Brain microvascular endothelial cell (primary cell): Measurements from ENCODE around the gene FSHR.

ENCODE experiments used
- DNase-seq: peaks from one replicate; pipeline ENCODE4 v3.0.0-alpha.2; 2020
- H3K27ac ChIP-seq: fragments of 250-450 bp; sonication (Bioruptor Pico); 2 replicates; pipeline ENCODE4 v1.5.1; 2020; ENCODE audit warnings: mild to moderate bottlenecking, moderate library complexity
- H3K27me3 ChIP-seq: fragments of 250-450 bp; sonication (Bioruptor Pico); replicated peaks from 2 replicates; pipeline ENCODE4 v1.5.1; 2020; ENCODE audit warnings: mild to moderate bottlenecking
- H3K36me3 ChIP-seq: fragments of 250-450 bp; sonication (Bioruptor Pico); replicated peaks from 2 replicates; pipeline ENCODE4 v1.5.1; 2020; ENCODE audit warnings: mild to moderate bottlenecking
- H3K4me3 ChIP-seq: 2 replicates; pipeline ENCODE4 v1.5.1; 2011; ENCODE audit warnings: low read depth, mild to moderate bottlenecking, control low read depth, low read length, moderate library complexity
- CTCF ChIP-seq: IDR thresholded peaks from 2 replicates; pipeline ENCODE4 v1.5.1; 2011; ENCODE audit warnings: low read depth, mild to moderate bottlenecking, moderate library complexity, low read length, control low read depth, inconsistent platforms; ENCODE audit errors: missing control alignments
- in situ Hi-C: cut with HindIII; loops from 2 replicates; pipeline ENCODE4 v1.10.0; 2017; ENCODE audit warnings: low sequenced_read_pairs, low pct_ligation_motif_present

FSHR gene

GRCh38 chr2:49043405-49043982 is 110.8 kb downstream of the FSHR start:
- in situ Hi-C loops: no loop called here
- Histone ChIP-seq H3K4me3 (no peak overlapping the region), H3K36me3 (no peaks in the 10 kb centered on the region), H3K27me3 (no peaks in the 10 kb centered on the region), H3K27ac (no peak overlapping the region)
- no peak for TF ChIP-seq CTCF
- DNase-seq: no peak

- no peak overlapping the region for H3K4me3 ChIP-seq
- TF ChIP-seq CTCF: no peak
- no peak overlapping the region for H3K27ac ChIP-seq
- no peak for DNase-seq
- in situ Hi-C loops: no loop called here
- no peaks in the 10 kb centered on the region for H3K27me3 ChIP-seq
- H3K36me3 ChIP-seq: no peaks in the 10 kb centered on the region
Measured at GRCh38 chr2:49042488-49042887, 111.8 kb downstream of the FSHR start.

GRCh38 chr2:49041061-49041460 is 113.3 kb downstream of the FSHR start:
- Histone ChIP-seq H3K27me3 (no peaks in the 10 kb centered on the region), H3K27ac (no peak overlapping the region), H3K4me3 (no peak overlapping the region), H3K36me3 (no peaks in the 10 kb centered on the region)
- TF ChIP-seq CTCF: no peak
- no peak for DNase-seq
- in situ Hi-C loops: no loop called here

GRCh38 chr2:49037197-49037596 is 117.1 kb downstream of the FSHR start:
- no peak for TF ChIP-seq CTCF
- Histone ChIP-seq H3K4me3 (no peak overlapping the region), H3K27ac (no peak overlapping the region), H3K27me3 (no peaks in the 10 kb centered on the region), H3K36me3 (no peaks in the 10 kb centered on the region)
- in situ Hi-C loops: no loop called here
- DNase-seq: no peak

- no peaks in the 10 kb centered on the region for H3K36me3 ChIP-seq
- no peak for DNase-seq
- in situ Hi-C loops: no loop called here
- no peak overlapping the region for H3K27ac ChIP-seq
- H3K27me3 ChIP-seq: no peaks in the 10 kb centered on the region
- no peak overlapping the region for H3K4me3 ChIP-seq
- no peak for TF ChIP-seq CTCF
Measured at GRCh38 chr2:49035481-49035880, 118.8 kb downstream of the FSHR start.

- no peak for DNase-seq
- Histone ChIP-seq H3K27me3 (no peaks in the 10 kb centered on the region), H3K36me3 (no peaks in the 10 kb centered on the region), H3K4me3 (no peak overlapping the region), H3K27ac (no peak overlapping the region)
- TF ChIP-seq CTCF: no peak
- in situ Hi-C loops: no loop called here
Measured at GRCh38 chr2:49033394-49034185, 120.7 kb downstream of the FSHR start.
